ENCODE measurements around the gene HAUS8. TPM values are rescaled to one million over a fixed set of nuclear protein-coding genes. Genes with fewer than 3 reads are reported as not detected.

Gene HAUS8
- total and polyA plus RNA-seq, 2 of the 13 experiments (the other 11 are each of a cell fraction or from before 2014, with no cell fraction given) = 7.8 to 17.5 TPM

- TF ChIP-seq MLXIP (CRISPR knock-in tag; IDR thresholded peaks at IDR 0.05; ENCODE audit: borderline replicate concordance) = no peak
- TF ChIP-seq ZNF768 (CRISPR knock-in tag; IDR thresholded peaks at IDR 0.05) = peak; percentile 30; the same call in 1 of the 2 replicates
- 0 out of 2 replicates have a peak, but pooled peaks have one; percentile 15 for TF ChIP-seq ZNF839 (CRISPR knock-in tag; IDR thresholded peaks at IDR 0.05; ENCODE audit: borderline replicate concordance)
- TF ChIP-seq ZNF782 (CRISPR knock-in tag; IDR thresholded peaks at IDR 0.05; ENCODE audit: borderline replicate concordance) = no peak
- TF ChIP-seq ZNF749 (CRISPR knock-in tag; IDR thresholded peaks at IDR 0.05; ENCODE audit: borderline replicate concordance) = no peak
- no peak for TF ChIP-seq CEBPG (CRISPR knock-in tag; IDR thresholded peaks at IDR 0.05)
- TF ChIP-seq MYC (CRISPR knock-in tag; IDR thresholded peaks at IDR 0.05; ENCODE audit: borderline replicate concordance) = peak; percentile 23; the same call in 1 of the 2 replicates
- TF ChIP-seq ZNF83 (CRISPR knock-in tag; IDR thresholded peaks at IDR 0.05; ENCODE audit: borderline replicate concordance) = no peak
- TF ChIP-seq MXD4 (CRISPR knock-in tag; IDR thresholded peaks at IDR 0.05) = no peak
- TF ChIP-seq NR1H2 (CRISPR knock-in tag; IDR thresholded peaks at IDR 0.05; ENCODE audit: borderline replicate concordance, low read depth) = no peak
- TF ChIP-seq, protein P1, sequence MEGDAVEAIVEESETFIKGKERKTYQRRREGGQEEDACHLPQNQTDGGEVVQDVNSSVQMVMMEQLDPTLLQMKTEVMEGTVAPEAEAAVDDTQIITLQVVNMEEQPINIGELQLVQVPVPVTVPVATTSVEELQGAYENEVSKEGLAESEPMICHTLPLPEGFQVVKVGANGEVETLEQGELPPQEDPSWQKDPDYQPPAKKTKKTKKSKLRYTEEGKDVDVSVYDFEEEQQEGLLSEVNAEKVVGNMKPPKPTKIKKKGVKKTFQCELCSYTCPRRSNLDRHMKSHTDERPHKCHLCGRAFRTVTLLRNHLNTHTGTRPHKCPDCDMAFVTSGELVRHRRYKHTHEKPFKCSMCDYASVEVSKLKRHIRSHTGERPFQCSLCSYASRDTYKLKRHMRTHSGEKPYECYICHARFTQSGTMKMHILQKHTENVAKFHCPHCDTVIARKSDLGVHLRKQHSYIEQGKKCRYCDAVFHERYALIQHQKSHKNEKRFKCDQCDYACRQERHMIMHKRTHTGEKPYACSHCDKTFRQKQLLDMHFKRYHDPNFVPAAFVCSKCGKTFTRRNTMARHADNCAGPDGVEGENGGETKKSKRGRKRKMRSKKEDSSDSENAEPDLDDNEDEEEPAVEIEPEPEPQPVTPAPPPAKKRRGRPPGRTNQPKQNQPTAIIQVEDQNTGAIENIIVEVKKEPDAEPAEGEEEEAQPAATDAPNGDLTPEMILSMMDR (CRISPR knock-in tag; IDR thresholded peaks at IDR 0.05) = 0 out of 2 replicates have a peak, but pooled peaks have one; percentile 8
- TF ChIP-seq, protein P2, sequence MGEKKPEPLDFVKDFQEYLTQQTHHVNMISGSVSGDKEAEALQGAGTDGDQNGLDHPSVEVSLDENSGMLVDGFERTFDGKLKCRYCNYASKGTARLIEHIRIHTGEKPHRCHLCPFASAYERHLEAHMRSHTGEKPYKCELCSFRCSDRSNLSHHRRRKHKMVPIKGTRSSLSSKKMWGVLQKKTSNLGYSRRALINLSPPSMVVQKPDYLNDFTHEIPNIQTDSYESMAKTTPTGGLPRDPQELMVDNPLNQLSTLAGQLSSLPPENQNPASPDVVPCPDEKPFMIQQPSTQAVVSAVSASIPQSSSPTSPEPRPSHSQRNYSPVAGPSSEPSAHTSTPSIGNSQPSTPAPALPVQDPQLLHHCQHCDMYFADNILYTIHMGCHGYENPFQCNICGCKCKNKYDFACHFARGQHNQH (CRISPR knock-in tag; IDR thresholded peaks at IDR 0.05) = no peak
- 0 out of 2 replicates have a peak, but pooled peaks have one; percentile 38 for TF ChIP-seq ZNF512B (CRISPR knock-in tag; IDR thresholded peaks at IDR 0.05; ENCODE audit: borderline replicate concordance)
- TF ChIP-seq ZSCAN22 (CRISPR knock-in tag; IDR thresholded peaks at IDR 0.05) = 0 out of 2 replicates have a peak, but pooled peaks have one; percentile 10
- peak; percentile 24 for TF ChIP-seq UBTF (CRISPR knock-in tag; IDR thresholded peaks at IDR 0.05)
- no peak for TF ChIP-seq FOSL2 (CRISPR knock-in tag; IDR thresholded peaks at IDR 0.05)
- no peak for TF ChIP-seq NCOA5 (CRISPR knock-in tag; IDR thresholded peaks at IDR 0.05)
- TF ChIP-seq BCL6 (CRISPR knock-in tag; IDR thresholded peaks at IDR 0.05) = no peak
Observed at GRCh38 chr19:17075864-17076542, 751 bp upstream of the HAUS8 start (continued).

Data from HepG2 (cell line).